ENCODE measurements around the gene BAIAP3.

GRCh38 chr16:1336619-1337018 is 3.2 kb downstream of the BAIAP3 start:
- TF ChIP-seq EZH2 (IDR thresholded peaks at IDR 0.05) (no peak), FOXP2 (optimal IDR thresholded peaks at IDR 0.05; ENCODE audit: control extremely low read depth, extremely low read length, insufficient read depth) (no peak)

Measured in SK-N-MC (cell line).